Measurements from ENCODE around the gene SLAMF6. TPM values are rescaled to one million over a fixed set of nuclear protein-coding genes. Genes with fewer than 3 reads are reported as not detected.

The SLAMF6 gene
- not detected for total RNA-seq

GRCh38 chr1:160522622-160523345 is at the start of gene SLAMF6:
SLAMF6 (minus strand) TSS chr1:160523255; CDS start chr1:160523192, 63 bp downstream.

Other genes starting within 250 kb of the SLAMF6 start
- 36.3 TPM for gene PEX19, start 238.1 kb downstream of the SLAMF6 start, total RNA-seq
- gene COPA, start 180.0 kb downstream of the SLAMF6 start, total RNA-seq = 182 TPM
- 47.9 TPM for gene NCSTN, start 179.9 kb downstream of the SLAMF6 start, total RNA-seq
- gene NHLH1, start 156.2 kb downstream of the SLAMF6 start, total RNA-seq = 2.2 TPM
- 27.5 TPM for gene VANGL2, start 122.7 kb downstream of the SLAMF6 start, total RNA-seq
- gene CD84, start 56.2 kb upstream of the SLAMF6 start, total RNA-seq = 1.6 TPM
- not detected for gene SLAMF1, start 123.8 kb upstream of the SLAMF6 start, total RNA-seq
- not detected for gene CD48, start 188.6 kb upstream of the SLAMF6 start, total RNA-seq
- not detected for gene SLAMF7, start 216.0 kb upstream of the SLAMF6 start, total RNA-seq